ENCODE data around the gene TIE1.

TIE1 gene

GRCh38 chr1:43357251-43357650 is 56.5 kb downstream of the TIE1 start:
- no peak for DNase-seq (ENCODE audit: low read depth in 2 of 2)
- H3K4me3 ChIP-seq (replicated peaks in 1 of 2; ENCODE audit: low read depth in 2 of 2, low read length in 2 of 2) = no peak overlapping the region
- TF ChIP-seq CTCF (IDR thresholded peaks at IDR 0.05; ENCODE audit: low read depth, low read length) = no peak

- peak overlapping the region; percentile 66 to 69 for H3K4me3 ChIP-seq (replicated peaks in 1 of 2; ENCODE audit: low read depth in 2 of 2, low read length in 2 of 2)
- peak; percentile 26 for TF ChIP-seq CTCF (IDR thresholded peaks at IDR 0.05; ENCODE audit: low read depth, low read length)
- peak in 1 of 2 donors; percentile 36 for DNase-seq (ENCODE audit: low read depth in 2 of 2)
Observed at GRCh38 chr1:43358121-43358745, 57.5 kb downstream of the TIE1 start.

GRCh38 chr1:43358746-43359693 is 58.2 kb downstream of the TIE1 start, which contains the start of gene CDC20:
CDC20 (plus strand) TSS chr1:43358981; CDS start chr1:43359216, 235 bp downstream.
- H3K4me3 ChIP-seq (replicated peaks in 1 of 2; ENCODE audit: low read depth in 2 of 2, low read length in 2 of 2) = peak within 1 kb of the TSS; percentile 69 to 76
- no peak for TF ChIP-seq CTCF (IDR thresholded peaks at IDR 0.05; ENCODE audit: low read depth, low read length)
- DNase-seq (ENCODE audit: low read depth in 2 of 2) = peak; percentile 96 to 97

- no peak for DNase-seq (ENCODE audit: low read depth in 2 of 2)
- peak overlapping the region; percentile 69 to 76 for H3K4me3 ChIP-seq (replicated peaks in 1 of 2; ENCODE audit: low read depth in 2 of 2, low read length in 2 of 2)
Observed at GRCh38 chr1:43359696-43360095, 58.9 kb downstream of the TIE1 start.

DNA sequence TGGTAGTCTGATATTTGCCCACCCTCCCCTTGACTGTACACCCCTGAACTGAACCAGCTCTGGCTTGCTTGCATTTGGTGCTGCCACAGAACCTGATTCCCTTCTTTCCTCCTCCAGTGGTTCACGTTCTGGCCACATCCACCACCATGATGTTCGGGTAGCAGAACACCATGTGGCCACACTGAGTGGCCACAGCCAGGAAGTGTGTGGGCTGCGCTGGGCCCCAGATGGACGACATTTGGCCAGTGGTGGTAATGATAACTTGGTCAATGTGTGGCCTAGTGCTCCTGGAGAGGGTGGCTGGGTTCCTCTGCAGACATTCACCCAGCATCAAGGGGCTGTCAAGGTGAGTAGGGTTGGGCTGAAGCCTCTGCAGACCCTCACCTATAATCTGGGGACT is 59.8 kb downstream of the TIE1 start:
- no peak for TF ChIP-seq CTCF (IDR thresholded peaks at IDR 0.05; ENCODE audit: low read depth, low read length)
- no peak for DNase-seq (ENCODE audit: low read depth in 2 of 2)
- H3K4me3 ChIP-seq (replicated peaks in 1 of 2; ENCODE audit: low read depth in 2 of 2, low read length in 2 of 2) = peak overlapping the region in 1 of 2 donors; percentile 76

More at GRCh38 chr1:43359696-43360095, 58.9 kb downstream of the TIE1 start:
- no peak for TF ChIP-seq CTCF (IDR thresholded peaks at IDR 0.05; ENCODE audit: low read depth, low read length)

DNA sequence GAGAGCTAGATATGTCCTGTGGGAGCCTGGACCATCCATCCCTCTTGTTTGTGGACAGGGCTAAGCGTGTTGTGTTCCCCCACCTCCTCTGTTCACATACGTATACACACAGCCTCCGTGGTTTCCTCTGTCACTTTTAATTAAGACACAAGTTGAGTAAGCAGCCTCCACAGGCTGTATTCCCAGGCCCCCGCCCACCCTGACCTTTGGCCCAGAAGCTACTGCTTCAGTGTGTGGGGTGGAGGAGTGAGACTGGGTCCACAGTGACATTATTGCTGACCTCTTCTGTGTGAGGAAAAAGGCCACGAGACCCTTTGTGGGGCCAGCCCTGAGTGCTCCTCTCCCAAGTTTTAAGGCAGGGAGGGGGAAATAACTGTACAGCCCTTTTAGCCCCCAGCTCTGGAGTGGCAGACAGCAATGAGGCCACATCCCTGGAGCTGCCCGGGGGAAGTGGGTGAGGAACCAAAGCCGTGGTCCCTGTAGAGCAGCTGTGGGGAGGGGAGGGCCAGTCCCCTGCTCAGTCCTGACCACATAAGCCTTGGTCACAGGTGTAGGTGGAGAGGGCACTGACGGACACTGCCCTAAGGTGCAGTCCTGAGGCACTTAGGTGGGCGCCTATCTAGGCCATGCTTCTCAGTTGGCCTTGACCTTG is 62.6 kb downstream of the TIE1 start:
- H3K4me3 ChIP-seq (replicated peaks in 1 of 2; ENCODE audit: low read depth in 2 of 2, low read length in 2 of 2) = no peak overlapping the region
- no peak for TF ChIP-seq CTCF (IDR thresholded peaks at IDR 0.05; ENCODE audit: low read depth, low read length)
- no peak for DNase-seq (ENCODE audit: low read depth in 2 of 2)

All from cardiac fibroblast (primary cell).